Loucy (cell line): ENCODE results near the gene SCNN1B.

Experiments
- H2AFZ ChIP-seq: fragments of 200-600 bp; sonication (generic); 2 replicates; pipeline ENCODE4 v1.6.0; 2016; ENCODE audit warnings: antibody characterized with exemption, mild to moderate bottlenecking, low read length, moderate library complexity
- H3F3A ChIP-seq: fragments of 200-600 bp; 2 replicates; pipeline ENCODE4 v1.6.0; 2016; ENCODE audit warnings: antibody characterized with exemption, low read depth, mild to moderate bottlenecking
- H3K27me3 ChIP-seq: fragments of 200-600 bp; sonication (generic); 2 replicates; pipeline ENCODE4 v1.6.1; 2014; ENCODE audit warnings: low read length, mild to moderate bottlenecking; ENCODE audit not compliant: insufficient read depth, poor library complexity, severe bottlenecking
- H3K36me3 ChIP-seq: fragments of 200-600 bp; sonication (generic); 2 replicates; pipeline ENCODE4 v1.6.1; 2016; ENCODE audit warnings: low read length; ENCODE audit not compliant: insufficient read depth
- H3K4me1 ChIP-seq: fragments of 200-600 bp; sonication (generic); 2 replicates; pipeline ENCODE4 v1.5.1; 2014; ENCODE audit warnings: low read length, mild to moderate bottlenecking; ENCODE audit not compliant: insufficient read depth, poor library complexity, severe bottlenecking
- H3K4me2 ChIP-seq: fragments of 200-600 bp; sonication (generic); 2 replicates; pipeline ENCODE4 v1.6.0; 2014; ENCODE audit warnings: antibody characterized with exemption, low read length, low read depth, mild to moderate bottlenecking; ENCODE audit not compliant: poor library complexity, severe bottlenecking
- H3K4me3 ChIP-seq: fragments of 200-600 bp; sonication (generic); 2 replicates; pipeline ENCODE4 v1.5.1; 2014; ENCODE audit warnings: low read length, mild to moderate bottlenecking, mixed read lengths; ENCODE audit not compliant: poor library complexity, severe bottlenecking
- H3K79me2 ChIP-seq: fragments of 200-600 bp; sonication (generic); 2 replicates; pipeline ENCODE4 v1.6.1; 2014; ENCODE audit warnings: low read length; ENCODE audit not compliant: insufficient read depth
- H3K9ac ChIP-seq: fragments of 200-600 bp; sonication (generic); 2 replicates; pipeline ENCODE4 v1.6.0; 2014; ENCODE audit warnings: mild to moderate bottlenecking, low read depth, low read length, moderate library complexity; ENCODE audit not compliant: poor library complexity, severe bottlenecking
- H3K9me2 ChIP-seq: fragments of 200-600 bp; sonication (generic); replicated peaks from 2 replicates; pipeline ENCODE4 v1.6.1; 2016; ENCODE audit warnings: low read depth, low read length, mixed read lengths
- H3K9me3 ChIP-seq: fragments of 200-600 bp; sonication (generic); 2 replicates; pipeline ENCODE4 v1.6.1; 2014; ENCODE audit warnings: mild to moderate bottlenecking, antibody characterized with exemption, low read length, low read depth; ENCODE audit not compliant: insufficient read depth
- H4K20me1 ChIP-seq: fragments of 200-600 bp; sonication (generic); 2 replicates; pipeline ENCODE4 v1.6.0; 2014; ENCODE audit warnings: antibody characterized with exemption, low read length, mild to moderate bottlenecking; ENCODE audit not compliant: insufficient read depth, poor library complexity, severe bottlenecking
- EZH2phosphoT487 ChIP-seq: fragments of 200-600 bp; IDR thresholded peaks from 2 replicates; pipeline ENCODE4 v1.6.1; 2018; ENCODE audit warnings: antibody characterized with exemption, mild to moderate bottlenecking, moderate library complexity, borderline replicate concordance
- TF ChIP-seq, protein P1 (sequence below): fragments of 200-600 bp; sonication (generic); conservative IDR thresholded peaks from 2 replicates; pipeline ENCODE4 v1.5.1; 2014; ENCODE audit warnings: mild to moderate bottlenecking, antibody characterized with exemption, low read length

Gene SCNN1B

DNA sequence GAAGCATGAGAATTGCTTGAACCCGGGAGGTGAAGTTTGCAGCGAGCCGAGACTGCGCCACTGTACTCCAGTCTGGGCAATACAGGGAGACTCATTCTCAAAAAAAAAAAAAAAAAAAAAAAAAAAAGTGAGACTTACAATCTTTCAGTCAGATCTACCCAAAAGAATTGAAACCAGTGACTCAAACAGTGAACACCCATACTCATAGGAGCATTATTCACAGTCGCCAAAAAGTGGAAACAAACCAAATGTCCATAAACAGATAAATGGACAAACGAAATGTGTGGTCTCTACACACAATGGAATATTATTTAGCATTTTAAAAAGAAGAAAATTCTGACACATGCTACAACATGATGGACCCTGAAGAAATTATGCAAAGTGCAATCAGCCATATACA lies 9.1 kb upstream of the SCNN1B start:
- H3K9me3 ChIP-seq: no peaks in the 10 kb centered on the region
- H4K20me1 ChIP-seq: no peaks in the 10 kb centered on the region
- no peak overlapping the region for H2AFZ ChIP-seq
- H3K27me3 ChIP-seq: no peaks in the 10 kb centered on the region
- no peaks in the 10 kb centered on the region for H3K4me1 ChIP-seq
- H3F3A ChIP-seq: no peaks in the 10 kb centered on the region
- H3K79me2 ChIP-seq: no peaks in the 10 kb centered on the region
- TF ChIP-seq, protein P1, sequence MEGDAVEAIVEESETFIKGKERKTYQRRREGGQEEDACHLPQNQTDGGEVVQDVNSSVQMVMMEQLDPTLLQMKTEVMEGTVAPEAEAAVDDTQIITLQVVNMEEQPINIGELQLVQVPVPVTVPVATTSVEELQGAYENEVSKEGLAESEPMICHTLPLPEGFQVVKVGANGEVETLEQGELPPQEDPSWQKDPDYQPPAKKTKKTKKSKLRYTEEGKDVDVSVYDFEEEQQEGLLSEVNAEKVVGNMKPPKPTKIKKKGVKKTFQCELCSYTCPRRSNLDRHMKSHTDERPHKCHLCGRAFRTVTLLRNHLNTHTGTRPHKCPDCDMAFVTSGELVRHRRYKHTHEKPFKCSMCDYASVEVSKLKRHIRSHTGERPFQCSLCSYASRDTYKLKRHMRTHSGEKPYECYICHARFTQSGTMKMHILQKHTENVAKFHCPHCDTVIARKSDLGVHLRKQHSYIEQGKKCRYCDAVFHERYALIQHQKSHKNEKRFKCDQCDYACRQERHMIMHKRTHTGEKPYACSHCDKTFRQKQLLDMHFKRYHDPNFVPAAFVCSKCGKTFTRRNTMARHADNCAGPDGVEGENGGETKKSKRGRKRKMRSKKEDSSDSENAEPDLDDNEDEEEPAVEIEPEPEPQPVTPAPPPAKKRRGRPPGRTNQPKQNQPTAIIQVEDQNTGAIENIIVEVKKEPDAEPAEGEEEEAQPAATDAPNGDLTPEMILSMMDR: no peak
- TF ChIP-seq EZH2phosphoT487: no peak
- H3K4me2 ChIP-seq: no peak overlapping the region
- H3K9me2 ChIP-seq: no peaks in the 10 kb centered on the region
- no peak overlapping the region for H3K9ac ChIP-seq
- no peak overlapping the region for H3K4me3 ChIP-seq
- no peaks in the 10 kb centered on the region for H3K36me3 ChIP-seq

DNA sequence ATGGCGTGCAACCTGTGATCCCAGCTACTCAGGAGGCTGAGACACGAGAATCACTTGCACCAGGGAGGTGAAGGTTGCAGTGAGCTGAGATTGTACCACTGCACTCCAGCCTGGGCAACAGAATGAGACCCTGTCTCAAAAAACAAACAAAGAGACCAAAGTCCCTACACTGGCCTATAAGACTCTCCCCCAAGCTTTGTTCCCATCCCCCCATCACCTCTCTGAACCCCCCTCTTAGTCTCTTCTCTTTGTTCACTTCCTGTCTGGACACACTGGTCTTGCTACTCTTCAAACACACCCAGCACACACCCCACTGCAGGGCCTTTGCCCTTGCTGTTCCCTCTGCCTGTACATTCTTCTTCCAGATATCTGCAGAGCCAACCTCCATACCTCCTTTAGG lies 7.8 kb upstream of the SCNN1B start:
- H3K9ac ChIP-seq: no peak overlapping the region
- H3K36me3 ChIP-seq: no peaks in the 10 kb centered on the region
- peaks cover 6% of the 10 kb centered on the region for H3K27me3 ChIP-seq
- no peaks in the 10 kb centered on the region for H4K20me1 ChIP-seq
- no peaks in the 10 kb centered on the region for H3K9me2 ChIP-seq
- H3K9me3 ChIP-seq: no peaks in the 10 kb centered on the region
- H3K4me3 ChIP-seq: no peak overlapping the region
- no peak overlapping the region for H3K4me2 ChIP-seq
- H3F3A ChIP-seq: no peaks in the 10 kb centered on the region
- no peak overlapping the region for H2AFZ ChIP-seq
- no peaks in the 10 kb centered on the region for H3K4me1 ChIP-seq
- no peak for TF ChIP-seq EZH2phosphoT487
- no peaks in the 10 kb centered on the region for H3K79me2 ChIP-seq

DNA sequence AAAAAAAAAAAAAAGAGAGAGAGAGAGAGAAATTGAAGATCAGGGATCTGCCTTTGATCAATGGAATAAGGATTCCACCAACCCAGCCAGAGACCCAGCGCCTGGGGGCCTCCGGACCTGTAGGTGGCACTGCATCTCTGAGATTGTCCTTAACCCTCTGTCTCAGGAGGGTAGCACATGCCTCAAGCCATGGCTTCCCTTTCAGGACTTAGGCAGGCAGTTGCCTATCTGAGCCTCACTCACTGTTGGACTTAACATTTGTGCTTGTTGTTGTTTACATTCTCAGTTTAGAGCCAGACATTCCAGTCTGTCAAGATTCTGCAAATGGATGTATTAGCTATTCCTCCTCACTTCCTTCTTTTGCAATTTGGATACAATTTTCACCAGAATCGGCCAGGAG lies 5.1 kb upstream of the SCNN1B start:
- Histone ChIP-seq H3K4me2 (no peak overlapping the region), H4K20me1 (no peaks in the 10 kb centered on the region), H2AFZ (peak overlapping the region; percentile 77)

More for the DNA sequence above, 5.1 kb upstream of the SCNN1B start:
- Histone ChIP-seq H3K36me3 (no peaks in the 10 kb centered on the region), H3K9me2 (no peaks in the 10 kb centered on the region), H3K9me3 (no peaks in the 10 kb centered on the region), H3K4me3 (no peak overlapping the region), H3K27me3 (peaks cover 6% of the 10 kb centered on the region), H3K79me2 (no peaks in the 10 kb centered on the region), H3K9ac (no peak overlapping the region), H3K4me1 (no peaks in the 10 kb centered on the region), H3F3A (no peaks in the 10 kb centered on the region)
- TF ChIP-seq, protein P1: peak; percentile 60
- no peak for TF ChIP-seq EZH2phosphoT487
